Measurements from ENCODE around the gene RIN1.
"Not testable (repeated sequence)": the region's sequence is repeated elsewhere in the genome, so short reads cannot be mapped to it uniquely, and the experiment has no call there.

RIN1 gene

GRCh38 chr11:66336234-66337102 lies at the start of gene RIN1:
TSS of gene RIN1 (minus strand) at chr11:66336434. CDS start at chr11:66336402, 32 bp downstream.
- DNase-seq (peak; percentile 84), ATAC-seq (peak; percentile 83)

- not testable (repeated sequence) for DNase-seq, ATAC-seq
Measured at GRCh38 chr11:66384316-66384715, 48.1 kb upstream of the RIN1 start.

GRCh38 chr11:66380264-66380663 lies 44.0 kb upstream of the RIN1 start:
- DNase-seq, ATAC-seq: not testable (repeated sequence)

GRCh38 chr11:66373690-66374287 lies 37.6 kb upstream of the RIN1 start:
- not testable (repeated sequence) for ATAC-seq

GRCh38 chr11:66373265-66373664 lies 37.0 kb upstream of the RIN1 start:
- ATAC-seq, result no peak
- DNase-seq, result no peak

More at GRCh38 chr11:66373690-66374287, 37.6 kb upstream of the RIN1 start:
- DNase-seq, result not testable (repeated sequence)

GRCh38 chr11:66371627-66372415 lies 35.6 kb upstream of the RIN1 start, which contains the start of gene SLC29A2:
TSS of gene SLC29A2 (minus strand) at chr11:66371760. CDS start at chr11:66371591, 169 bp downstream.
- DNase-seq, result peak; percentile 83
- peak; percentile 90 for ATAC-seq

- no peak for DNase-seq
Measured at GRCh38 chr11:66369073-66369894, 33.0 kb upstream of the RIN1 start.

GRCh38 chr11:66368484-66368883 lies 32.2 kb upstream of the RIN1 start:
- no peak for ATAC-seq
- no peak for DNase-seq

More at GRCh38 chr11:66369073-66369894, 33.0 kb upstream of the RIN1 start:
- no peak for ATAC-seq

- ATAC-seq, result no peak
- DNase-seq, result no peak
Measured at GRCh38 chr11:66367561-66368312, 31.5 kb upstream of the RIN1 start.

GRCh38 chr11:66366844-66367477 lies 30.7 kb upstream of the RIN1 start:
- no peak for ATAC-seq
- DNase-seq, result no peak

- DNase-seq, result no peak
- no peak for ATAC-seq
Measured at GRCh38 chr11:66365711-66366619, 29.7 kb upstream of the RIN1 start.

- DNase-seq (no peak), ATAC-seq (no peak)
Measured at GRCh38 chr11:66365166-66365565, 28.9 kb upstream of the RIN1 start.

GRCh38 chr11:66363805-66364535 lies 27.7 kb upstream of the RIN1 start:
- ATAC-seq (peak; percentile 61), DNase-seq (peak; percentile 90)

GRCh38 chr11:66363187-66363601 lies 27.0 kb upstream of the RIN1 start:
- ATAC-seq (no peak), DNase-seq (no peak)

- ATAC-seq, result no peak
- DNase-seq, result no peak
Measured at GRCh38 chr11:66362481-66363147, 26.4 kb upstream of the RIN1 start.

- DNase-seq, result no peak
- ATAC-seq, result no peak
Measured at GRCh38 chr11:66361502-66361941, 25.3 kb upstream of the RIN1 start.

GRCh38 chr11:66360406-66361073 lies 24.3 kb upstream of the RIN1 start:
- ATAC-seq (no peak), DNase-seq (no peak)
